Keratinocyte (primary cell): ENCODE measurements around the gene BAIAP2. TPM values are rescaled to one million over a fixed set of nuclear protein-coding genes. Genes with fewer than 3 reads are reported as not detected.

Source experiments
- DNase-seq: peaks from one replicate; pipeline ENCODE4 v3.0.0-alpha.2; 2011; ENCODE audit warnings: low read depth, missing footprints, low spot score
- FAIRE-seq: peaks from 2 replicates; lab custom pipeline; 2011; peaks lifted over from hg19 to GRCh38; lab: Jason Lieb, UNC
- H2AFZ ChIP-seq: 2 replicates; pipeline ENCODE4 v1.6.0; 2012; ENCODE audit warnings: low read length, control low read depth, inconsistent platforms; ENCODE audit not compliant: control insufficient read depth
- H3K27ac ChIP-seq: 2 replicates; pipeline ENCODE4 v1.5.1; 2011; ENCODE audit warnings: low read length; ENCODE audit not compliant: control insufficient read depth, insufficient read depth
- H3K27me3 ChIP-seq: 3 replicates; pipeline ENCODE4 v1.6.0; 2011; ENCODE audit warnings: low read length; ENCODE audit not compliant: control insufficient read depth, insufficient read depth; ENCODE audit errors: extremely low read depth
- H3K36me3 ChIP-seq, 2 experiments: 2 replicates in 1 of 2; 3 replicates in 1 of 2; pipeline ENCODE4 v1.5.1; 2011; ENCODE audit warnings: low read length in 2 of 2, mild to moderate bottlenecking in 1 of 2; ENCODE audit not compliant: control insufficient read depth in 2 of 2, insufficient read depth in 2 of 2; ENCODE audit errors: extremely low read depth in 1 of 2
- H3K4me1 ChIP-seq: 3 replicates; pipeline ENCODE4 v1.5.1; 2011; ENCODE audit warnings: low read length; ENCODE audit not compliant: control insufficient read depth, insufficient read depth; ENCODE audit errors: extremely low read depth
- H3K4me2 ChIP-seq: 3 replicates; pipeline ENCODE4 v1.6.0; 2011; ENCODE audit warnings: low read depth, low read length; ENCODE audit not compliant: control insufficient read depth, insufficient read depth; ENCODE audit errors: extremely low read depth
- H3K4me3 ChIP-seq, 3 experiments: fragments of 200-600 bp in 1 of 3; sonication (generic) in 1 of 3; 2 replicates in 2 of 3; 3 replicates in 1 of 3; pipeline ENCODE4 v1.5.1; 2011 to 2016; ENCODE audit warnings: low read length in 3 of 3, mild to moderate bottlenecking in 3 of 3, control low read depth in 2 of 3, inconsistent platforms in 1 of 3, low read depth in 1 of 3, mixed read lengths in 1 of 3, mixed run types in 1 of 3, moderate library complexity in 1 of 3; ENCODE audit not compliant: control insufficient read depth in 2 of 3, insufficient read depth in 2 of 3; ENCODE audit errors: extremely low read depth in 1 of 3
- H3K79me2 ChIP-seq: 2 replicates; pipeline ENCODE4 v1.6.0; 2012; ENCODE audit warnings: low read length; ENCODE audit not compliant: control insufficient read depth, insufficient read depth
- H3K9ac ChIP-seq: 3 replicates; pipeline ENCODE4 v1.6.0; 2011; ENCODE audit warnings: low read length; ENCODE audit not compliant: control insufficient read depth, insufficient read depth; ENCODE audit errors: extremely low read depth
- H3K9me1 ChIP-seq: 3 replicates; pipeline ENCODE4 v1.6.0; 2011; ENCODE audit warnings: low read length; ENCODE audit not compliant: control insufficient read depth, insufficient read depth; ENCODE audit errors: extremely low read depth
- H3K9me3 ChIP-seq: 2 replicates; pipeline ENCODE4 v1.5.1; 2012; ENCODE audit warnings: low read depth, low read length; ENCODE audit not compliant: control insufficient read depth
- H4K20me1 ChIP-seq: 3 replicates; pipeline ENCODE4 v1.6.0; 2011; ENCODE audit warnings: low read length; ENCODE audit not compliant: control insufficient read depth, insufficient read depth; ENCODE audit errors: extremely low read depth
- EZH2 ChIP-seq: IDR thresholded peaks from one replicate; pipeline ENCODE4 v1.6.1; 2012; ENCODE audit warnings: inconsistent platforms, mild to moderate bottlenecking, low read length, moderate library complexity
- dilution Hi-C: fragments of 300-500 bp; cut with MboI; formaldehyde crosslinking; loops from one replicate; pipeline ENCODE4 v1.7.0; 2020; ENCODE audit warnings: low sequenced_read_pairs; ENCODE audit not compliant: extremely low pct_ligation_motif_present
- polyA plus RNA-seq, 5 experiments: library from polyadenylated mRNA; depleted of rRNA in 3 of 5; stranded (reverse) in 3 of 5; stranded (forward) in 1 of 5; unstranded in 1 of 5; fragments of >200 nt; gene quantifications; 1 replicate in 1 of 5; 2 replicates in 3 of 5; 3 replicates in 1 of 5; pipeline versions ENCODE4 v1.2.1 to v1.2.3, GENCODE V29; 2011 to 2012; ENCODE audit warnings: missing spikeins in 2 of 5, low read depth in 1 of 5, low replicate concordance in 1 of 5
- TF ChIP-seq, protein P1 (sequence below), 3 experiments: IDR thresholded peaks in 1 of 3; conservative IDR thresholded peaks in 1 of 3; optimal IDR thresholded peaks in 1 of 3; 2 replicates in 2 of 3; 3 replicates in 1 of 3; pipeline versions ENCODE3 to v1.5.1; 2011; ENCODE audit warnings: low read length in 3 of 3, mild to moderate bottlenecking in 3 of 3, moderate library complexity in 2 of 3, control low read depth in 1 of 3, inconsistent platforms in 1 of 3; ENCODE audit not compliant: insufficient read depth in 2 of 3; ENCODE audit errors: extremely low read depth in 1 of 3

The BAIAP2 gene
- polyA plus RNA-seq, 1 donor (not counting 4 experiments of a cell fraction or from before 2014, with no cell fraction given) = 56.7 TPM

DNA sequence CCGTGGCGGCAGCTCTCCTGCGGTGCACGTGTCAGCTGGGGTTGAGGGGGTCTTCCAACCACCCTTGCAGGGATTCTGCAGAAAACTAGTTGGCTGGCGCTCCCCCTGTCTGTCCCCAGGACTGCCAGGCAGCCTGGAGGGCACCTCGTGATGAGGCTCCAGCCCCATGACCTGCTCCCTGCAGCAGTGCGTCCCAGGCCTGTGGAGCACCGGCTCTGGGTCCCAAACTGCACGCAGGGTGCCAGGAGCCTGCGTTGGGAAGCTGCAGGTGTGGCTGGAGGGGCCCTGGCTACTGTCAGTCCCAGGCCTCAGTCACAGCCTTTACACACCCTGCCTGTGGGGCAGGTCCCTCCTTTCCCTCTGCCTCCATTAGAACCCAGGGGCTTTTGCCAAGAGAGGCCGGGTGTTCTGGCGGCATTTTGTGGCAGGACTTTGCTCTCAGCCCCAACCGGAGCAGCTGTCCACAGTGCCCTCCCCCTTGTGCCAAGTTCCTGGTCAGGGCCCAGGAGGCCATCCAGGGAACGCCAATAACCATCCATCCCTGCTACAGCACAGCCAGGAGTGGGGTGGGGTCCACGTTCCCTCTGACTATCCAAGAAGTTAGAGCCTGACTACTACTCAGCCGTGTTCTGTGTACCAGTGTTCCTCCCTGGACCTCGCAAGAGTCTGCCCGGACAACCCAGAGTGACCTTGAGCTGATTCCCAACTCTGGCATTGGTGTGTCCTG, 34.2 kb upstream of the BAIAP2 start:
- H3K9me3 ChIP-seq = no peaks in the 10 kb centered on the region
- peaks cover 21% of the 10 kb centered on the region for H3K27me3 ChIP-seq
- H3K4me2 ChIP-seq = no peak overlapping the region
- no peak for TF ChIP-seq EZH2
- TF ChIP-seq, protein P1, sequence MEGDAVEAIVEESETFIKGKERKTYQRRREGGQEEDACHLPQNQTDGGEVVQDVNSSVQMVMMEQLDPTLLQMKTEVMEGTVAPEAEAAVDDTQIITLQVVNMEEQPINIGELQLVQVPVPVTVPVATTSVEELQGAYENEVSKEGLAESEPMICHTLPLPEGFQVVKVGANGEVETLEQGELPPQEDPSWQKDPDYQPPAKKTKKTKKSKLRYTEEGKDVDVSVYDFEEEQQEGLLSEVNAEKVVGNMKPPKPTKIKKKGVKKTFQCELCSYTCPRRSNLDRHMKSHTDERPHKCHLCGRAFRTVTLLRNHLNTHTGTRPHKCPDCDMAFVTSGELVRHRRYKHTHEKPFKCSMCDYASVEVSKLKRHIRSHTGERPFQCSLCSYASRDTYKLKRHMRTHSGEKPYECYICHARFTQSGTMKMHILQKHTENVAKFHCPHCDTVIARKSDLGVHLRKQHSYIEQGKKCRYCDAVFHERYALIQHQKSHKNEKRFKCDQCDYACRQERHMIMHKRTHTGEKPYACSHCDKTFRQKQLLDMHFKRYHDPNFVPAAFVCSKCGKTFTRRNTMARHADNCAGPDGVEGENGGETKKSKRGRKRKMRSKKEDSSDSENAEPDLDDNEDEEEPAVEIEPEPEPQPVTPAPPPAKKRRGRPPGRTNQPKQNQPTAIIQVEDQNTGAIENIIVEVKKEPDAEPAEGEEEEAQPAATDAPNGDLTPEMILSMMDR (optimal IDR thresholded peaks at IDR 0.05 in 1 of 3, IDR thresholded peaks at IDR 0.05 in 1 of 3, conservative IDR thresholded peaks at IDR 0.05 in 1 of 3; ENCODE audit: extremely low read depth in 1 of 3, insufficient read depth in 2 of 3, low read length in 3 of 3) = no peak
- no peaks in the 10 kb centered on the region for H4K20me1 ChIP-seq
- dilution Hi-C loops = no loop called here
- H3K4me1 ChIP-seq = peaks cover 12% of the 10 kb centered on the region
- no peak overlapping the region for H3K27ac ChIP-seq
- H3K36me3 ChIP-seq = peaks cover 15 to 19% of the 10 kb centered on the region in 2 experiments
- FAIRE-seq = no peak
- no peaks in the 10 kb centered on the region for H3K79me2 ChIP-seq
- H3K9me1 ChIP-seq = no peaks in the 10 kb centered on the region
- H2AFZ ChIP-seq = no peak overlapping the region
- no peak overlapping the region for H3K9ac ChIP-seq
- H3K4me3 ChIP-seq = no peak overlapping the region
- DNase-seq = no peak

- Histone ChIP-seq H3K4me1 (peaks cover 12% of the 10 kb centered on the region), H3K9ac (no peak overlapping the region), H3K4me3 (peak overlapping the region in 1 of 3 experiments; percentile 20), H3K79me2 (no peaks in the 10 kb centered on the region), H3K9me1 (no peaks in the 10 kb centered on the region), H3K27ac (no peak overlapping the region), H3K36me3 (peaks cover 9 to 16% of the 10 kb centered on the region in 2 experiments), H3K27me3 (peaks cover 31% of the 10 kb centered on the region), H3K9me3 (no peaks in the 10 kb centered on the region), H2AFZ (no peak overlapping the region), H3K4me2 (peak overlapping the region; percentile 54), H4K20me1 (no peaks in the 10 kb centered on the region)
- no peak for DNase-seq
- FAIRE-seq = no peak
- TF ChIP-seq EZH2 = no peak
- TF ChIP-seq, protein P1 (optimal IDR thresholded peaks at IDR 0.05 in 1 of 3, IDR thresholded peaks at IDR 0.05 in 1 of 3, conservative IDR thresholded peaks at IDR 0.05 in 1 of 3; ENCODE audit: extremely low read depth in 1 of 3, insufficient read depth in 2 of 3, low read length in 3 of 3) = no peak
- dilution Hi-C loops = no loop called here
Observed at GRCh38 chr17:81002013-81002384, 33.0 kb upstream of the BAIAP2 start.
